Heart left ventricle (tissue), 13 donors: ENCODE results near the gene TMEM247.

Source experiments
- POLR2A ChIP-seq, 2 donors: fragments of 450-650 bp; IDR thresholded peaks; one replicate each; pipeline ENCODE4 v1.6.1; 2017; ENCODE audit warnings: antibody characterized with exemption in 2 of 2, mild to moderate bottlenecking in 2 of 2, moderate library complexity in 2 of 2
- TF ChIP-seq, protein P1 (sequence below), 12 donors: fragments of 200-600 bp; sonication (generic) in 4 of 12; IDR thresholded peaks; one replicate each; pipeline versions ENCODE4 v1.5.0 to v1.8.0; 2018 to 2022; ENCODE audit warnings: antibody characterized with exemption in 12 of 12, mild to moderate bottlenecking in 5 of 12
- donor health status: ischemic (EF 13 %, LVEDD 7.1; RV severe dilation, severe dysfunction).
- donor health status: DM: no; HTN: yes; CAD: no.
- donor health status: DM: no; HTN: no; CAD: no.
- donor health status: ischemic (EF 25% LVEDD 6.9; RV normal size, moderate dysfunction).
- donor health status: ischemic (EF 25% LVEDD 5.7; RV mildly dilated, moderate dysfunction).
- donor health status: ischemic (EF 35%, LVEDD 5.7; RV mildly dilated, moderate dysfunction).
- donor health status: nonischemic (EF 11% LVEDD 7.7; RV severe dilation, severe dysfunction).
- donor health status: DM: yes; HTN: yes; CAD: no.
- donor health status: PGD.
- donor health status: ischemic (EF 29% LVEDD 5.4; RV normal size, mild dysfunction).
- donor health status: nonischemic (EF 23%, LVEDD 6.1; RV moderate dilation, normal function).

DNA sequence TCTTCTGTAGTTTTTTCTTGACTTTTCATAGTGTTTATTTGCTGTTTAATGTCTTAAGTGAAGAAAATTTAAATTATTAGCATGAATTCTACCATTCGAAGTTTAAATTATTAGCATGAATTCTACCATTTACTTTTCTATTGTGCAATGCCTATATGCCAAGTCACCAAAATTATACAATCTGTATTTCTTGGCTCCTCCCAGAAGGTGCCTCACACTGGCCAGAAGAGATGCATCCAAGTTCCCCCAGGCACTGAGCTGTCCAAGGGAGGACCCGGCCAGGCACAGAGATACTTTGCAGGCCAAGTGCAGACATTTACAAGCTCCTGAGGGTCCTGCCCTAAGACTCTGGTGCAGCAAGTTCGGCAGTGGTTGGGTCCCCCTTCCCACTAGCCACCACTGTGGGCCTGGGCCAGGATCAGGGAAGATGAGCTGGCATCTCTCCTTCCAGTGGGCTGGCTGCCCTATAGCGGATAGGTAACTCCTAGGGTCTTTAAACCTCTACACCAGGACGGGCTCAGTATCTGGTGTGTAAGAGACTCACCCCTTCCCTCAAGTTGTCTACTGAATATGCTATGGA, 31.3 kb downstream of the TMEM247 start:
- TF ChIP-seq, protein P1, sequence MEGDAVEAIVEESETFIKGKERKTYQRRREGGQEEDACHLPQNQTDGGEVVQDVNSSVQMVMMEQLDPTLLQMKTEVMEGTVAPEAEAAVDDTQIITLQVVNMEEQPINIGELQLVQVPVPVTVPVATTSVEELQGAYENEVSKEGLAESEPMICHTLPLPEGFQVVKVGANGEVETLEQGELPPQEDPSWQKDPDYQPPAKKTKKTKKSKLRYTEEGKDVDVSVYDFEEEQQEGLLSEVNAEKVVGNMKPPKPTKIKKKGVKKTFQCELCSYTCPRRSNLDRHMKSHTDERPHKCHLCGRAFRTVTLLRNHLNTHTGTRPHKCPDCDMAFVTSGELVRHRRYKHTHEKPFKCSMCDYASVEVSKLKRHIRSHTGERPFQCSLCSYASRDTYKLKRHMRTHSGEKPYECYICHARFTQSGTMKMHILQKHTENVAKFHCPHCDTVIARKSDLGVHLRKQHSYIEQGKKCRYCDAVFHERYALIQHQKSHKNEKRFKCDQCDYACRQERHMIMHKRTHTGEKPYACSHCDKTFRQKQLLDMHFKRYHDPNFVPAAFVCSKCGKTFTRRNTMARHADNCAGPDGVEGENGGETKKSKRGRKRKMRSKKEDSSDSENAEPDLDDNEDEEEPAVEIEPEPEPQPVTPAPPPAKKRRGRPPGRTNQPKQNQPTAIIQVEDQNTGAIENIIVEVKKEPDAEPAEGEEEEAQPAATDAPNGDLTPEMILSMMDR (IDR thresholded peaks at IDR 0.05) = no peak
- TF ChIP-seq POLR2A (IDR thresholded peaks at IDR 0.05) = no peak
